NCI-H82 treated with DMSO at 0.1 percent for 48 hours (cell line): Measurements from ENCODE around the gene IRX4.
"Not testable (repeated sequence)": the region's sequence is repeated elsewhere in the genome, so short reads cannot be mapped to it uniquely, and the experiment has no call there.

Source experiments
- DNase-seq: peaks from one replicate; lab custom pipeline; 2025; ENCODE audit not compliant: unreplicated experiment; lab: John Stamatoyannopoulos, UW

Gene IRX4

GRCh38 chr5:1860949-1861348 is 21.8 kb downstream of the IRX4 start:
- DNase-seq: no peak

GRCh38 chr5:1860021-1860610 is 22.6 kb downstream of the IRX4 start:
- no peak for DNase-seq

- DNase-seq: no peak
Observed at GRCh38 chr5:1859099-1859498, 23.6 kb downstream of the IRX4 start.

- DNase-seq: no peak
Observed at GRCh38 chr5:1858436-1858835, 24.3 kb downstream of the IRX4 start.

- DNase-seq: no peak
Observed at GRCh38 chr5:1857256-1857600, 25.5 kb downstream of the IRX4 start.

GRCh38 chr5:1856596-1857255 is 26.0 kb downstream of the IRX4 start:
- no peak for DNase-seq

GRCh38 chr5:1855596-1855995 is 27.1 kb downstream of the IRX4 start:
- no peak for DNase-seq

GRCh38 chr5:1855075-1855474 is 27.6 kb downstream of the IRX4 start:
- DNase-seq: no peak

GRCh38 chr5:1853531-1853930 is 29.2 kb downstream of the IRX4 start:
- no peak for DNase-seq

- DNase-seq: no peak
Observed at GRCh38 chr5:1852324-1852947, 30.3 kb downstream of the IRX4 start.

- no peak for DNase-seq
Observed at GRCh38 chr5:1851290-1851934, 31.3 kb downstream of the IRX4 start.

- DNase-seq: no peak
Observed at GRCh38 chr5:1850324-1851154, 32.2 kb downstream of the IRX4 start.

- no peak for DNase-seq
Observed at GRCh38 chr5:1847611-1848010, 35.1 kb downstream of the IRX4 start.

- DNase-seq: no peak
Observed at GRCh38 chr5:1847056-1847455, 35.7 kb downstream of the IRX4 start.

- no peak for DNase-seq
Observed at GRCh38 chr5:1846583-1846982, 36.1 kb downstream of the IRX4 start.

GRCh38 chr5:1845696-1846095 is 37.0 kb downstream of the IRX4 start:
- no peak for DNase-seq

- DNase-seq: no peak
Observed at GRCh38 chr5:1844708-1845436, 37.9 kb downstream of the IRX4 start.

- DNase-seq: not testable (repeated sequence)
Observed at GRCh38 chr5:1843761-1844160, 39.0 kb downstream of the IRX4 start.

GRCh38 chr5:1842004-1842819 is 40.5 kb downstream of the IRX4 start:
- DNase-seq: no peak
